ENCODE data around the gene CLDN16. TPM values are rescaled to one million over a fixed set of nuclear protein-coding genes. Genes with fewer than 3 reads are reported as not detected.

CLDN16 gene
- total RNA-seq, 4 donors from 2014 or later, result not detected

- Histone ChIP-seq H3K27me3 (no peaks in the 10 kb centered on the region), H3K4me3 (no peak overlapping the region), H3K4me1 (no peaks in the 10 kb centered on the region), H3K36me3 (no peaks in the 10 kb centered on the region), H3K9me3 (no peaks in the 10 kb centered on the region), H3K27ac (no peak overlapping the region)
- WGBS, 2 donors (ENCODE audit: low coverage in 1 of 2), result 64 to 67% methylated on average over 3 of the region's 3 CpGs
- ATAC-seq, result no peak
- no peak for TF ChIP-seq POLR2AphosphoS5 (IDR thresholded peaks at IDR 0.05)
Observed at GRCh38 chr3:190375671-190376070, 12.3 kb upstream of the CLDN16 start.

GRCh38 chr3:190378240-190378891 is 9.6 kb upstream of the CLDN16 start:
- Histone ChIP-seq H3K4me1 (no peaks in the 10 kb centered on the region), H3K27ac (no peak overlapping the region), H3K4me3 (no peak overlapping the region), H3K36me3 (no peaks in the 10 kb centered on the region), H3K27me3 (no peaks in the 10 kb centered on the region), H3K9me3 (no peaks in the 10 kb centered on the region)
- TF ChIP-seq CTCF (IDR thresholded peaks at IDR 0.05) (no peak), POLR2AphosphoS5 (IDR thresholded peaks at IDR 0.05) (peak; percentile 73)
- 47 to 54% methylated on average over 6 of the region's 6 CpGs for WGBS, 2 donors (ENCODE audit: low coverage in 1 of 2)
- ATAC-seq, result peak; percentile 43

GRCh38 chr3:190380184-190380583 is 7.8 kb upstream of the CLDN16 start:
- no peaks in the 10 kb centered on the region for H3K4me1 ChIP-seq
- no peak overlapping the region for H3K4me3 ChIP-seq
- no peaks in the 10 kb centered on the region for H3K36me3 ChIP-seq
- TF ChIP-seq CTCF (IDR thresholded peaks at IDR 0.05) (no peak), POLR2AphosphoS5 (IDR thresholded peaks at IDR 0.05) (no peak), POLR2A (IDR thresholded peaks at IDR 0.05) (no peak), EP300 (IDR thresholded peaks at IDR 0.05) (no peak)
- H3K27me3 ChIP-seq, result no peaks in the 10 kb centered on the region
- H3K9me3 ChIP-seq, result no peaks in the 10 kb centered on the region
- no peak overlapping the region for H3K27ac ChIP-seq
- no peak for ATAC-seq

GRCh38 chr3:190381441-190381840 is 6.5 kb upstream of the CLDN16 start:
- H3K4me3 ChIP-seq, result no peak overlapping the region
- H3K4me1 ChIP-seq, result no peaks in the 10 kb centered on the region
- TF ChIP-seq CTCF (IDR thresholded peaks at IDR 0.05) (no peak), EP300 (IDR thresholded peaks at IDR 0.05) (no peak), POLR2A (IDR thresholded peaks at IDR 0.05) (no peak), POLR2AphosphoS5 (IDR thresholded peaks at IDR 0.05) (no peak)
- ATAC-seq, result no peak
- H3K9me3 ChIP-seq, result no peaks in the 10 kb centered on the region
- no peaks in the 10 kb centered on the region for H3K36me3 ChIP-seq
- H3K27ac ChIP-seq, result no peak overlapping the region
- H3K27me3 ChIP-seq, result no peaks in the 10 kb centered on the region

- Histone ChIP-seq H3K36me3 (no peaks in the 10 kb centered on the region), H3K27ac (no peak overlapping the region), H3K9me3 (no peaks in the 10 kb centered on the region), H3K4me1 (no peaks in the 10 kb centered on the region), H3K4me3 (no peak overlapping the region), H3K27me3 (no peaks in the 10 kb centered on the region)
- TF ChIP-seq POLR2A (IDR thresholded peaks at IDR 0.05) (no peak), POLR2AphosphoS5 (IDR thresholded peaks at IDR 0.05) (no peak), EP300 (IDR thresholded peaks at IDR 0.05) (no peak), CTCF (IDR thresholded peaks at IDR 0.05) (no peak)
- ATAC-seq, result no peak
Observed at GRCh38 chr3:190382082-190382481, 5.9 kb upstream of the CLDN16 start.

Data from gastroesophageal sphincter (tissue), 4 donors.